Epithelial cell of prostate (primary cell): ENCODE measurements around the gene RIPK4.

ENCODE experiments used
- DNase-seq: peaks from one replicate; pipeline ENCODE4 v3.0.0-alpha.2; 2011; ENCODE audit warnings: low read depth, low spot score
- H3K27ac ChIP-seq: fragments of 450-650 bp; 2 replicates; pipeline ENCODE4 v1.5.1; 2017; ENCODE audit warnings: mild to moderate bottlenecking

Gene RIPK4

GRCh38 chr21:41755934-41756773 lies 10.7 kb downstream of the RIPK4 start:
- DNase-seq = no peak
- no peak overlapping the region for H3K27ac ChIP-seq

- no peak overlapping the region for H3K27ac ChIP-seq
- no peak for DNase-seq
Observed at GRCh38 chr21:41755258-41755933, 11.5 kb downstream of the RIPK4 start.

- no peak for DNase-seq
- H3K27ac ChIP-seq = no peak overlapping the region
Observed at GRCh38 chr21:41754479-41754891, 12.4 kb downstream of the RIPK4 start.

- H3K27ac ChIP-seq = peak overlapping the region; percentile 97
Observed at GRCh38 chr21:41753006-41753898, 13.6 kb downstream of the RIPK4 start.

GRCh38 chr21:41752231-41752681 lies 14.6 kb downstream of the RIPK4 start:
- peak overlapping the region; percentile 97 for H3K27ac ChIP-seq

More at GRCh38 chr21:41753006-41753898, 13.6 kb downstream of the RIPK4 start:
- no peak for DNase-seq

GRCh38 chr21:41751611-41752011 lies 15.2 kb downstream of the RIPK4 start:
- peak; percentile 87 for DNase-seq
- H3K27ac ChIP-seq = peak overlapping the region; percentile 97

More at GRCh38 chr21:41752231-41752681, 14.6 kb downstream of the RIPK4 start:
- DNase-seq = peak; percentile 65

GRCh38 chr21:41750532-41751151 lies 16.2 kb downstream of the RIPK4 start:
- H3K27ac ChIP-seq = peak overlapping the region; percentile 97
- DNase-seq = no peak

GRCh38 chr21:41750051-41750450 lies 16.8 kb downstream of the RIPK4 start:
- peak overlapping the region; percentile 97 for H3K27ac ChIP-seq
- no peak for DNase-seq

GRCh38 chr21:41749286-41749685 lies 17.6 kb downstream of the RIPK4 start:
- no peak for DNase-seq

GRCh38 chr21:41747943-41748738 lies 18.7 kb downstream of the RIPK4 start:
- H3K27ac ChIP-seq = no peak overlapping the region
- DNase-seq = no peak

More at GRCh38 chr21:41749286-41749685, 17.6 kb downstream of the RIPK4 start:
- no peak overlapping the region for H3K27ac ChIP-seq

GRCh38 chr21:41746744-41747006 lies 20.2 kb downstream of the RIPK4 start:
- DNase-seq = no peak

GRCh38 chr21:41745971-41746743 lies 20.7 kb downstream of the RIPK4 start:
- DNase-seq = no peak

More at GRCh38 chr21:41746744-41747006, 20.2 kb downstream of the RIPK4 start:
- H3K27ac ChIP-seq = no peak overlapping the region

GRCh38 chr21:41745026-41745820 lies 21.6 kb downstream of the RIPK4 start:
- no peak overlapping the region for H3K27ac ChIP-seq
- no peak for DNase-seq

More at GRCh38 chr21:41745971-41746743, 20.7 kb downstream of the RIPK4 start:
- H3K27ac ChIP-seq = no peak overlapping the region

- DNase-seq = no peak
- no peak overlapping the region for H3K27ac ChIP-seq
Observed at GRCh38 chr21:41744028-41744930, 22.6 kb downstream of the RIPK4 start.

GRCh38 chr21:41743321-41744027 lies 23.4 kb downstream of the RIPK4 start:
- H3K27ac ChIP-seq = no peak overlapping the region
- no peak for DNase-seq
